ENCODE data around the gene NSMF. TPM values are rescaled to one million over a fixed set of nuclear protein-coding genes. Genes with fewer than 3 reads are reported as not detected.

The NSMF gene
- total and polyA plus RNA-seq, 2 of the 8 experiments (the other 6 are each of a cell fraction or from before 2014, with no cell fraction given) = 56.7 to 65.1 TPM

- H3K18ac ChIP-seq (ENCODE audit: extremely low read depth, low read length) = peak overlapping the region; percentile 51
- POLR2A ChIA-PET (ENCODE audit: partially characterized antibody) = interaction anchor here (0.6 to 2.1 kb wide), 5 partner anchors 9 to 142 kb away, joined by 3 to 11 read pairs (median 8); no protein-coding TSS in a partner anchor
- H4K8ac ChIP-seq (ENCODE audit: extremely low read depth, insufficient read depth, low read length) = no peak overlapping the region
- peak overlapping the region; percentile 70 to 84 (median 80) for H3K4me3 ChIP-seq (ENCODE audit: extremely low read depth in 1 of 4, insufficient read depth in 2 of 4, low read depth in 3 of 4, low read length in 4 of 4)
- H2BK120ac ChIP-seq (replicated peaks; ENCODE audit: low read depth, low read length) = no peak overlapping the region
- H4K5ac ChIP-seq (ENCODE audit: insufficient read length, low read depth, low read length) = no peak overlapping the region
- FAIRE-seq = no peak
- peaks cover 0 to 5% of the 10 kb centered on the region in 2 experiments; a peak in 1 of 4 replicates for H3K79me2 ChIP-seq (ENCODE audit: control insufficient read depth in 1 of 2, insufficient read depth in 2 of 2, low read length in 2 of 2)
- CTCF ChIA-PET (ENCODE audit: partially characterized antibody) = interaction anchor here (0.8 to 2.4 kb wide), 10 partner anchors 10 to 123 kb away, joined by 3 to 8 read pairs (median 4); no protein-coding TSS in a partner anchor
- no peak overlapping the region for H2AK5ac ChIP-seq (ENCODE audit: low read depth, low read length)
- H3K4me1 ChIP-seq (replicated peaks in 1 of 4; ENCODE audit: control insufficient read depth in 3 of 4, insufficient read depth in 4 of 4, low read length in 3 of 4) = peaks cover 0 to 2% (median 0%) of the 10 kb centered on the region in 4 experiments; a peak in 1 of 7 replicates
- H3K23ac ChIP-seq (ENCODE audit: insufficient read length) = no peak overlapping the region
- H3K4me2 ChIP-seq (ENCODE audit: insufficient read depth in 1 of 2, low read depth in 2 of 2, low read length in 2 of 2) = peak overlapping the region; percentile 92 to 98
- H4K20me1 ChIP-seq (replicated peaks in 1 of 2; ENCODE audit: control insufficient read depth in 1 of 2, insufficient read depth in 2 of 2, low read length in 2 of 2) = peaks cover 0 to 1% of the 10 kb centered on the region in 2 experiments
- no peak overlapping the region for H2BK20ac ChIP-seq (ENCODE audit: low read length)
- H3K9ac ChIP-seq (replicated peaks in 1 of 4; ENCODE audit: extremely low read depth in 1 of 4, low read depth in 3 of 4, low read length in 3 of 4) = peak overlapping the region; percentile 25 to 59 (median 32); a peak in 5 of 7 replicates
- H2BK15ac ChIP-seq (ENCODE audit: low read length) = no peak overlapping the region
- no peak overlapping the region for H3K56ac ChIP-seq (replicated peaks; ENCODE audit: insufficient read length, low read depth, low read length)
- no peak overlapping the region for H3K4ac ChIP-seq (replicated peaks; ENCODE audit: insufficient read length, low read depth, low read length)
- H4K91ac ChIP-seq (replicated peaks; ENCODE audit: insufficient read length, low read length) = no peak overlapping the region
- no peaks in the 10 kb centered on the region for H3K9me3 ChIP-seq (ENCODE audit: insufficient read depth in 2 of 2, low read depth in 1 of 2, low read length in 1 of 2)
- H3K27me3 ChIP-seq (replicated peaks in 1 of 4; ENCODE audit: control insufficient read depth in 3 of 4, extremely low read depth in 1 of 4, insufficient read depth in 3 of 4, low read length in 3 of 4) = peaks cover 0 to 13% (median 2%) of the 10 kb centered on the region in 4 experiments; a peak in 4 of 7 replicates
- TF ChIP-seq CHD2 (IDR thresholded peaks at IDR 0.05; ENCODE audit: low read length) = no peak
- no peak for TF ChIP-seq ATF3 (IDR thresholded peaks at IDR 0.05; ENCODE audit: insufficient read depth, low read depth, low read length)
- no peak for TF ChIP-seq E2F6 (IDR thresholded peaks at IDR 0.05)
- no peak for TF ChIP-seq EZH2 (IDR thresholded peaks at IDR 0.05; ENCODE audit: low read depth, low read length, severe bottlenecking)
- no peak for TF ChIP-seq KDM4A (IDR thresholded peaks at IDR 0.05; ENCODE audit: low read depth, low read length, severe bottlenecking)
- TF ChIP-seq CEBPB (IDR thresholded peaks at IDR 0.05; ENCODE audit: low read depth, low read length) = no peak
- no peak overlapping the region for H3K14ac ChIP-seq (ENCODE audit: insufficient read length)
- H3K79me1 ChIP-seq (ENCODE audit: low read depth, low read length) = peaks cover 3% of the 10 kb centered on the region; the same call in 1 of the 2 replicates
- no peak overlapping the region for H2BK12ac ChIP-seq (ENCODE audit: low read depth, low read length)
- no peak overlapping the region for H3K27ac ChIP-seq (ENCODE audit: low read depth, low read length)
- H2BK5ac ChIP-seq (ENCODE audit: low read depth, low read length) = no peak overlapping the region
- peak overlapping the region; percentile 81 for H2AFZ ChIP-seq (ENCODE audit: low read length)
- H3K23me2 ChIP-seq (ENCODE audit: low read depth, low read length) = peaks cover 9% of the 10 kb centered on the region; the same call in 1 of the 2 replicates
- DNase-seq (ENCODE audit: low read depth in 1 of 2, low spot score in 2 of 2) = no peak
- WGBS, 2 experiments (ENCODE audit: extremely low coverage in 1 of 2, insufficient coverage in 1 of 2, insufficient read length in 1 of 2, insufficient replicate concordance in 2 of 2, low coverage in 1 of 2, low lambda C conversion rate in 2 of 2, missing lambda C conversion rate in 1 of 2) = 10% methylated on average over 11 of the region's 11 CpGs; no CpG with 5 or more reads in 1 of the 2 experiments
- H3K36me3 ChIP-seq (ENCODE audit: control insufficient read depth in 2 of 4, insufficient read depth in 4 of 4, low read length in 3 of 4) = no peaks in the 10 kb centered on the region
Measured at GRCh38 chr9:137421838-137422603, 37.1 kb downstream of the NSMF start.

Measured in H1 (cell line).